Anterior cingulate cortex (tissue), 58 donors: ENCODE results near the gene EYA2.
A peak's percentile ranks its signal among the peaks of the same experiment; 100 is the strongest.

ENCODE experiments used
- DNase-seq, 58 donors: peaks; one replicate each; lab custom pipeline; 2025; lab: John Stamatoyannopoulos, UW

Gene EYA2

GRCh38 chr20:47028487-47028886 is 133.8 kb downstream of the EYA2 start:
- DNase-seq, result no peak

DNA sequence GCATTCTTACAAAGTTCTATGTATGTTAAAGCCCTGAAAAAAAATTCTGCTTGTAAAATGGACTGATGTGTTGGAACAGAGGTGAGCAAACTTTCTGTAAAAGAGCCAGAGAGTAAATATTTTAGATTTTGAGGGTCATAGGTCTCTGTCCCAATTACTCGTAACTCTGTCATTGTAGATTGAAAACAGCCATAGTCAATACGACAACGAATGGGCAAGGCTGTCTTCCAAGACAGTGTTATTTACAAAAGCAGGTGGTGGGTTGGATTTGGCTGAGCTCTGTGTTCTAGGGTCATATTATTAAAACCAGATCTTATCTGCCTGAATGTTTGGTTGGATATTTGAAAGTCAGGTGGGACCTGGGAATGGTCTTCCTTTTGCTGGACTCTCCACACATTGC is 135.2 kb downstream of the EYA2 start:
- no peak for DNase-seq

DNA sequence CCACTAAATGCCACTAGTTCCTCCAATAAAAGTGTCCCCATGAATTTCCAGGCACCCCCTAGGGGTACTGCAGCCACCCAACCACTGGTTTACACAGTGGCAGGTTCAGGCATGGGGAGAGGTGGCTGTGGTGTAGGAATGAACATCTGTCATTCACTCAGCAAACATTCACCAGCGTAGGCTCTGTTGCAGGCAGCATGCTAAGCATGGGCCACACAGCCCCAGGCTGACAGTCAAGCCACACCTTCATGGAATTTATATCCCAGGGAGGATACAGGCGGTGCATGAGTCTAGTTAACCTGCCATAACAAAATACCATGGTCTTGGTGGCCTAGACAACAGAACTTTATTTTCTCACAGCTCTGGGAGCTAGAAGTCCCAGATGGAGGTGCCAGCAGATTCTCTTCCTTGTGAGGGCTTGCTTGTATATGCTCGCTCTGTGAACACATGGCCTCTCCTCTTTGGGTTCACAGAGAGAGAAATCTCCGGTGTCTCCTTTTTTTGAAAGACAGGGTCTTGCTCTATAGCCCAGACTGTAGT is 135.7 kb downstream of the EYA2 start:
- DNase-seq, result no peak

- DNase-seq, result no peak
These were observed 136.4 kb downstream of the EYA2 start for GRCh38 chr20:47031004-47031403.

DNA sequence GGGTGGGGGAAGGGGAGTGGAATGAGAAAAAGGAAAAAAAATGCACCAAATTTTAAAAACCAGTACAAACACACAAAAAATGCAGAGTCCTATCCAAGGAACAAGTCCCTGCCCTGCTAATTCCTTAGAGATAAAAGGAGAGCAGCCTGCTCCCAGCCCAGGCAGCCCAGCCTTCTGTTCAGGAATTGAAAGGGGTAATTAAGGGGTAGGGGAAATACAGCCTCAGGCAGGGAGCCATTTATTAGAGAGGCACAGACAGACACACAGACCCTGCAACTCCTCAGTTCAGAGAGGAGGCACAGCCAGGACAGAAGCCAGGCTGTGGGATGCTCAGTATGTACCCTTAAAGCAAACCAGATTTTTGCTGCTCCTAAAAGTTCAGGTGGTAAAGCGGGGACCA is 137.2 kb downstream of the EYA2 start:
- DNase-seq, result no peak

- DNase-seq, result no peak
These were observed 138.4 kb downstream of the EYA2 start for GRCh38 chr20:47032933-47033578.

- DNase-seq, result no peak
These were observed 139.0 kb downstream of the EYA2 start for GRCh38 chr20:47033665-47034064.

GRCh38 chr20:47035026-47035590 is 140.5 kb downstream of the EYA2 start:
- DNase-seq, result peak in 6 of 58 donors; percentile 1 to 33 (median 14)

GRCh38 chr20:47036091-47036870 is 141.6 kb downstream of the EYA2 start:
- DNase-seq, result no peak

DNA sequence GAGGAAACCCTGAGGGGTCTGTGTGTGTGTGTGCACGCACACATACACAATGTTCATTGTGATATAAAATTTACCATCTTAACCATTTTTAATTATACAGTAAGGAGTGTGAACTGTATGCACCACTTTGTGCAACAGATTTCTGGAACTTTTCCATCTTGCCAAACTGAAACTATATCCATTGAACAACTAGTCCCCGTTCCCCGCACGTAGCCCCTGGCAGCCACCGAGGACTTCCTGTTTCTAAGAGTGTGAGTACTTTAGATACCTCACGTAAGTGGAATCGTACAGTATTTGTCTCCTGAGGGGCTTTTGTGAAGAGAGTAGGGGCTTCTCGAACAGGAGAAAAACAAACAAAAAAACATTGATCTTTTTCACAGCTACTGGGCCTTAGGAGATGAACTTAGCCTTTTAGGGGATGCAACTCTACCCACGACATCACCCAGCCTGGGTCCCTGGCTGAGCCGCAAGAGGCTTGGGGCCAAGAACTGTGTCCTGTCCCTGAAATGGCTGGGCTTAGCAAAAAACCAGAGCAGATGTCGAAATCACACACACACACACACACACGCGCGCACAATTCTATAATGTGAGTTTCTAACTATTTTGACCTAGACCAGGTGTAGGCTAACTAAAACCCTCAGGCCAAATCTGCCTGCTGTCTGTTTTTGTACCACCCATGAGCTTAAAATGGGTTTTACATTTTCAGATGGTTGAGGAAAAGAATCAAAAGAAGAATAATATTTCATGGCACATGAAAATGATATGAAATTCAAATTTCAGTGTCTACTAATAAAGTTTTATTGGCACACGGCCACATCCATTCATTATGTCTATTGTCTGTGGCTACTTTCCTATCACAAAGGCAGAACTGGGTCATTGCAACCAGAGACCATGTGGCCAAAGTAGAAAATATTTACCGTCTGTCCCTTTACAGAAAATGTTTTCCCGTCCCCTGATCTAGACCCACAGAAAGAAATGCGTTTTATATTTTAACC is 144.2 kb downstream of the EYA2 start:
- no peak for DNase-seq

GRCh38 chr20:47040506-47041125 is 146.0 kb downstream of the EYA2 start:
- no peak for DNase-seq

GRCh38 chr20:47041396-47041899 is 146.8 kb downstream of the EYA2 start:
- DNase-seq, result no peak

- DNase-seq, result no peak
These were observed 147.8 kb downstream of the EYA2 start for GRCh38 chr20:47042464-47042863.

DNA sequence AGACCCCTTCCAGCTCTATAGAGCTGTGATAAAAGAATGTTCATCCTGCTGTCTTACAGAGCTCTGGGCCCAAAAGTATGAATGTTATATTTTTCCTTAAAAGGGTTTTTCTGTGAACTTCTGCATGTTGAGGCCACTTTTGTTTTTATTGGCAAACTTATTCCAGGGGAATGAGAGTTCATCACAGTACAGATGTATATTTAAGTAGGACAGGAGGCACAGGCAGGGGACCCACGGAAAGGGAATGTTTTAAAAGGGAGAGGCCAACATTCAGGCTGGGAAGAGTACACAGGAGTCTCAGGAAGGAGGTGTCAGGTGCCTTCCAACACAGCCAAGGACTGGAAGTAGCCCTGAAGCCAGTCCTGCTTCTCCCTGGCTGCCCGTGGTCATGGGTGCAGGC is 148.4 kb downstream of the EYA2 start:
- DNase-seq, result no peak

GRCh38 chr20:47044938-47045337 is 150.3 kb downstream of the EYA2 start:
- no peak for DNase-seq

DNA sequence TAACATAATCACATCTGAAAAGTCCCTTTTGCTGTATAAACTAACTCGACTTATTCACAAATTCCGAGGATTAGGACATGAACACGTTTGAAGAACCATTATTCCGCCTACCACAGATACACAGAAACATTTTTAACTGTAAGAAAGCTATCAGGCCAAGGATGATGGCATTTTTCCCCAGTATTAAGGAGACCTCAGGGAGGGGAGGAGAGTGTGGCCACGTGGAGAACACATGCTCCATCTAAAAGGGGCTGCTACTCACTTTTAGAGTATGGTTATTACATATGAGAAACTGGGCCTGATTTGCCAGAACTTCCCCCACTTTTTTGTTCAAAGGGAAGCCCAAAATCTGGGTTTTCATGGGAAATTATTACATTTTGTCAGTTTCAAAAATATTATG is 153.4 kb downstream of the EYA2 start:
- no peak for DNase-seq

GRCh38 chr20:47049771-47050170 is 155.1 kb downstream of the EYA2 start:
- DNase-seq, result no peak

GRCh38 chr20:47050996-47051395 is 156.4 kb downstream of the EYA2 start:
- DNase-seq, result no peak

- DNase-seq, result peak in 9 of 58 donors; percentile 3 to 26 (median 6)
These were observed 157.4 kb downstream of the EYA2 start for GRCh38 chr20:47051936-47052526.
